Endothelial cell of hepatic sinusoid (primary cell): ENCODE results near the gene RTBDN.
"Not testable (repeated sequence)": the region's sequence is repeated elsewhere in the genome, so short reads cannot be mapped to it uniquely, and the experiment has no call there.

Experiments
- in situ Hi-C: cut with HindIII; loops from 2 replicates; pipeline ENCODE4 v1.10.0; 2017; ENCODE audit warnings: low sequenced_read_pairs

RTBDN gene

DNA sequence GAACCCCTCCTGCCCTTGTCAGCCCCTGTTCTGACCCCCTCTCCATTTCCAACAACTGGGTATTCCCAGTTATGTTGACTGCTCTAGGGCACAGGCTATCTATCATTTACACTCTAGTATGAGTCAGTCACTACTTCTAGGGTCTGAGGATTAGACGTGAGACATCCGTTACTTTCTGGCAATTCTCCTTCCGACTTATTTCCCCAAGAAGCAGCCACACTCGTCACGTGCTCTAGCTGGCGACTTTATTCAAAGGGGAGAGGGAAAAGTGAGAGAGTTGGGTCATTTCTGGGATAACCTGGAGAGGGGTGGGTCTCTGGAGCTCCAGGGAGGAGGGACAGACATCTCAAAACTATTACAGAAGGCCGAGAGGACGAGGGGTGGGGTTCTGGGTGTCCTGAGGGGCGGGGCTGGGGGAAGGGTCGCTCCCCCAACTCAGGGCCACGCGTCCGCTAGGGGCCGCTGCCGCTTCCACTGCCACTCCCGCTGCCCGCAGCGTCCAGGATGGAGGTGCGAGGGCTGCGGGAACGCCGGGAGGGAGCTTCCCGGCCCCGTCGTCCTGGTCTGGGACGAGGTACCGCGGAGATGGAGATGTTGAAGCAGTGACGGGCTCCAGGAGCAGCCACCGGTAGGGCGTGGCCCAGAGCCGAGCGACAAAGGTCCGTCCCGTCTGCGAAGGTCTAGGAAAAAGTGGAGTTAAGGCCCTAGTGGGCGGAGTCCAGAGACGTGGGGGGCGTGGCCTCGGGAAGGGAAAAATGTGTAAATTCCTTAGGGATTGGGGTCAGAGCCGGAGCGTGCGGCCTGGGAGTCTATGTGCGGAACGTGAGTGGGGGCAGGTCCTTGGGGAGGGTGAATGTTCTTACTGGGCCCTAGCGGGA lies 8.9 kb downstream of the RTBDN start:
- in situ Hi-C loops: no loop called here

DNA sequence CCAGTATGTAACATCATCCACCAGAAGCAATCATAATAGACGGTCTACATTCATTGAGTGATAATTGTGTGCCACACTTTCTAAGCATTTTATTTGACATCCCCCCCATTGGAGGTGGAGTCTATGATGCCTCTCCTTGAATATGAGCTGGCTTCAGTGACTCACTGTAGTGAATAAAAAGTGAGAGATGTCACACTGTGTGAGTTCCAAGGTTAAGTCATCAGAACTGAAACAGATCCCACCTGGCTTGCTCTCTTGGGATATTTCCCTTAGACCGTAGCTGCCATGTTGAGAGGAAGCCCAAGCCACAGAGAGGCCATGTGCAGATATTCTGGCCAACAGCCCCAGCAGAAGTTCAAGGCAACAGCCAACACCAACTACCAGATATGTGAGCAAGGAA lies 12.6 kb downstream of the RTBDN start:
- in situ Hi-C loops: no loop called here

DNA sequence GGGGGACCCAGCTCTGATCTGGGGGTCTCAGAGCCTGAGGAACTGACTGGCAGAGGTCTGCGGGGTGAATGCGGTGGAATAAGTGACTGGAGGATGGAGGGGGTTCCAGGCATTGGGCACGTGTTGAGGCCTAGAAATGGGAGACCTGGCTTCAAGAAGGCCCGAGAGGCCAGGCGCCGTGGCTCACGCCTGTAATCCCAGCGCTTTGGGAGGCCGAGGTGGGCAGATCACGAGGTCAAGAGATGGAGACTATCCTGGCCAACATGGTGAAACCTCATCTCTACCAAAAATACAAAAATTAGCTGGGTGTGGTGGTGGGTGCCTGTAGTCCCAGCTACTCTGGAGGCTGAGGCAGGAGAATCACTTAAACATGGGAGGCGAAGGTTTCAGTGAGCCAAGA lies 16.6 kb downstream of the RTBDN start:
- in situ Hi-C loops: loop anchor here (5.0 kb wide), 2 partner anchors 51 to 59 kb away; no protein-coding TSS in a partner anchor

DNA sequence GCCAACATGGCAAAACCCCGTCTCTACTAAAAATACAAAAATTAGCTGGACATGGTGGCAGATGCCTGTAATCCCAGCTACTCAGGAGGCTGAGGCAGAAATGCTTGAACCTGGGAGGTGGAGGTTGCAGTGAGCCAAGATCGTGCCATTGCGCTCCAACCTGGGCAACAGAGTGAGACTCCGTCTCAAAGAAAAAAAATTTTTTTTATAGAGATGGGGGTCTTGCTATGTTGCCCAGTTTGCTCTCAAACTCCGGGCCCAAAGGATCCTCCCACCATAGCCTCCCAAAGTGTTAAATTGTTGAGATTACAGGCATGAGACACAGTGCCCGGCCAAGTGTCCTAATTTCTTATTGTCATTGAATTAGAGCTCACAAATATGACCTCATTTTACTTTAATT lies 17.2 kb downstream of the RTBDN start:
- in situ Hi-C loops: loop anchor here (5.0 kb wide), 2 partner anchors 50 to 60 kb away; no protein-coding TSS in a partner anchor

DNA sequence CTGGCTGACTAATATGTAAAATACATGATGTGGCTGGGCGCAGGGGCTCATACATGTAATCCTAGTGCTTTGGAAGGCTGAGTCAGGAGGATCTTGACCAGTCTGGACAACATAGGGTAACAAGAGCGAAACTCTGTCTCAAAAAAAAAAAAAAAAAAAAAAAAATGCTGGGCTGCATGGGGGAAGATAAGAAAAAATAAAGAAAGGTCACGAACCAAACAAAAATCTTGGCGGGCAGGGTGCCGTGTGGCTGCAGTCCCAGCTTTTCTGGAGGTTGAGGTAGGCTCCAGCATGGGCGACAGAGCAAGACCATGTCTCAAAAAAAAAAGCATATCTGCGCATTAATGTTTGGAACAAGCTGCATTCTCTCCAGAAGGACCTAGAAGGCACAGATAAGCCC lies 19.3 kb downstream of the RTBDN start:
- in situ Hi-C loops: loop anchor here (5.0 kb wide), 2 partner anchors 48 to 62 kb away; no protein-coding TSS in a partner anchor

DNA sequence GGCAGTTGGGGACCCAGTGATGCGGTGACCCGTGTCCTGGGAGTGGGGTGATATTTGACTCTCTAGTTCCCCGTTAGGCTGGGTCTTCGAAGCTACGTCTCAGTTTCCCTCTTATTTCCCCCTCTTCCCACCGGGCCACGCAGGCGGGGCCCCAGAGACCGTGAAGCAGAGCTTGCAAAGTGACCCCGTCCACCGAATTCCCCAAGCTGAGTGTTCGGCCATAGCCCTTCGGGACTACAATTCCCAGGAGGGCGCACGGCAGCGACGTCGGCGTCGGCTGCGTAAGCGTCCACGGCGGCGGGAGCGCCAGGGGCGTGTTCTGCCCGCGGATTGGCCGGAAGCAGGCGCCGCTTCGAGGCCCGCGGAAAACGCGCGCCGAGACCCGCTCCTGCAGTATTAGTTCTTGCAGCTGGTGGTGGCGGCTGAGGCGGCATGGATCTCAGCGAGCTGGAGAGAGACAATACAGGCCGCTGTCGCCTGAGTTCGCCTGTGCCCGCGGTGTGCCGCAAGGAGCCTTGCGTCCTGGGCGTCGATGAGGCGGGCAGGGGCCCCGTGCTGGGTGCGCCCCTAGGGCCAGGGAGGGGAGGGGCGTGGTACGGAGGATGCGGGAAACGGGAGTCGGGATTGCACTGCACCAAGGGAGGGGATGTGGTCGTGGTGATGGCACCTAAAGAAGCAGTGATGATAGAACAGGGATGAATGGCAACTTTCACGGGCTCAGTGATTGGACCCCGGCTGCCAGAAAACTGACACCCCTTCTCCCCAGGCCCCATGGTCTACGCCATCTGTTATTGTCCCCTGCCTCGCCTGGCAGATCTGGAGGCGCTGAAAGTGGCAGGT lies 27.9 kb downstream of the RTBDN start, which contains the start of gene RNASEH2A:
Gene RNASEH2A, plus strand, starts transcription at position 343 of the 840 bp plus-strand sequence. Its CDS starts 90 bp downstream, at position 433.
- in situ Hi-C loops: loop anchor here (10.0 kb wide), 1 partner anchor 102 kb away; no protein-coding TSS in a partner anchor

DNA sequence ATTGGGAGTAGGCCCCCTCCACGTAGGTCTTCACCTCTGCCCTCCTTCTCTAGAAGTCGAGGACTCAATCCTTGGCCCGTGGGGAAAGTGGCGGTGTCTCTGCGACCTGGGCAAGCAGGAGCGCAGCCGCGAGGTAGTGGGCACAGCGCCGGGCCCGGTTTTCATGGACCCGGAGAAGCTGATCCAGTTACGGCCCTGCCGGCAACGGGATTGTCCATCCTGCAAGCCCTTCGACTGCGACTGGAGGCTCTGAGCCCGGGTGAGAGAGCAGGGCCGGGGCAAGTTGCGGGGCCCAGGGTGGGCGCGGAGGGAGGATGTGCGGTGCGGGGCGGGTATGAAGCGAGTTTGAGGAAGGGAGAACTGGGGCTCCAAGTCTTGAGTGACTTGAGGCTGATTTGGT lies 30.3 kb downstream of the RTBDN start:
- in situ Hi-C loops: loop anchor here (10.0 kb wide), 1 partner anchor 99 kb away; no protein-coding TSS in a partner anchor

DNA sequence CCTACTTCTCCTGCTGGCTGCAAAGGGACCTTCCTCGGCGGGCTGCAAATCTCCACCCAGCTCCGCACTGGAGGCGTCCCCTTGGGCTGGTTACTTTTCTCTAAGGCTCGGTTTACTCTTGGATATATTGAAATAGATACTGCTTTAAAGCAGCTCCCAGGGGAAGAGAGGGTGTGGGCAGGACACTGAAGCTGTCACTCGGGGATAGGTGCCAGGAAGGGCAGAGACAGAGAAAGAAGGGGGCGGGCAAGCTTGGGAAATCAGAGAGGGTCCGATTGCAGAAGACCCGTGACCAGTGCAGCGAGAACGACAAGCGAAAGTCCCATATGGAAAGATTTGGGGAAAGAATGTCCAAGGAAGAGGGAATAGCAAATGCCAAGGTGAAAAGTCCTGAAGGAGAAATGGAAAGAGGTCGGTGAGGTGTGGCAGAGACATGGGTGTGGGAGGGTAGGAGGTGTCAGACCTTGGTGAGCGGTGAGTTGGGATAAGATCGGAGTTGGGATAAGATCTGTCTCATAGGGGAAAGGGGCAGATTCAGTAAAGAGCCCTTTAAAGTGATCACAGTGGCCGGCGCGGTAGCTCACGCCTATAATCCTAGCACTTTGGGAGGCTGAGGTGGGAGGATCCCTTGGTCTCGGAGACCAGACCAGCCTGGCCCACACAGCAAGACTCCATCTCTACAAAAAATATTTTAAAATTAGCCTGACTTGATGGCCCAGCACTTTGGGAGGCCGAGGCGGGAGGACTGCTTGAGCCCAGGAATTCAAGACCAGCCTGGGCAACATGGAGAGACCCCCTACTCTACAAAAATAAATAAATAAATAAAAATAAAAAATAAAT lies 31.9 kb downstream of the RTBDN start:
- in situ Hi-C loops: loop anchor here (10.0 kb wide), 1 partner anchor 98 kb away; no protein-coding TSS in a partner anchor

DNA sequence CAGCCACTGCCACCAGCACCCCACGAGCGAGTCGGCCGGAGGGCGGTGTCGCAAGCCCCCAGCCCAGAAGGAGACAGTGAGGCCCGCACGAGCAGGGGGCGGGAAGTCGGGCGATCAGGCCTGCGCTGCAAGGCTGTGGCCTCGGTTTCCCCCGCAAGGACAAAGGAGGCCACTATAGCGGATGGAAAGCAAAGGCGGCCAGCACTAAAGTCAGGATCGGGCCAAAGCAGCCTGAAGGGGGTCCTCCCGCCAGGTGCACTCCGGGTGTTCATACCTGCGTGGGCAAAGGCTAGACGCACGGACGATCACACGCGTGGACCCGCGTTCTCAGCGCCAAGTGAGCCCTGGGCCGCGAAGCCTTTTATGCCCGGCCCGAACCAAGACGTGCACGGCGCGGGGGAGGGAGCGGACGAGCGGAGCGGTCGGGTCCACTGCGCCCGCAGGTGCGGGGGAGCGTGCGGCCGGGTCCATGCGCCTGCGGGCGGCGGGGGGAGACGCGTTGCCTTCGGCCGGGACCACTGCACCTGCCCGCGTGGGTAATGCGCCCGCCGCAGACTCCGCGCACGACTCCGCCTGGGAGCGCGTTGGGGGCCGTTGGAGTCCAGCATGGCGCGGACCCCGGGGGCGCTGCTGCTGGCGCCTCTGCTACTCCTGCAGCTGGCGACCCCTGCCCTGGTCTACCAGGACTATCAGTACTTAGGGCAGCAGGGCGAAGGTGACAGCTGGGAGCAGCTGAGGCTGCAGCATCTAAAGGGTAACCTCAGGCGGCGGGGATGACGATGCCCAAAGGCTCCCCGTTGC lies 32.7 kb downstream of the RTBDN start, which contains the start of the genes PRDX2 and THSD8:
Gene PRDX2, minus strand, starts transcription at position 335 of the 801 bp plus-strand sequence. CDS start 539 bp downstream, outside the sequence.
Gene THSD8, plus strand, starts transcription at position 604 of the 801 bp plus-strand sequence. Its CDS starts 3 bp downstream, at position 607.
- in situ Hi-C loops: loop anchor here (10.0 kb wide), 1 partner anchor 97 kb away; no protein-coding TSS in a partner anchor

DNA sequence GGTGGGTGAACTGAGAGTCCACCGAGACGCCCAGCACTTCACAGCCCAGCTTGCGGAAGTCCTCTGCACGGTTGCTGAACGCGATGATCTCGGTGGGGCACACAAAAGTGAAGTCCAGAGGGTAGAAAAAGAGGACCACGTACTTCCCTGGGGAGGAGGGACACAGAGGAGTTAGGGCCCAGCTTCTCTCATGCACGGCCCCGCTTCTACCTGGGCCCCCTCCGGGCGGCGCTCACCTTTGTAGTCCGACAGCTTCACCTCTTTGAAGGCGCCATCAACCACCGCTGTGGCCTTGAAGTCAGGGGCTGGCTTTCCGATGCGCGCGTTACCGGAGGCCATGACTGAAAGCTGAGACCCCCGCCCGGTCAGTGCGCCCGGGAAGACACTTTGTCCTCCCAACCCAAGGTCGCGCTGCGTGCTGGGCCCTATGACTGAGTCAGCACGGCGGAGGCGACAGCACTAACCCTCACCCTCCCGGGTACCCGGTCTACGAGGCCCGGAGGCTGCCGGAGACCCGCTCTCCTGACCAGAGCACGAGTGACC lies 33.4 kb downstream of the RTBDN start:
- in situ Hi-C loops: loop anchor here (10.0 kb wide), 1 partner anchor 96 kb away; no protein-coding TSS in a partner anchor

DNA sequence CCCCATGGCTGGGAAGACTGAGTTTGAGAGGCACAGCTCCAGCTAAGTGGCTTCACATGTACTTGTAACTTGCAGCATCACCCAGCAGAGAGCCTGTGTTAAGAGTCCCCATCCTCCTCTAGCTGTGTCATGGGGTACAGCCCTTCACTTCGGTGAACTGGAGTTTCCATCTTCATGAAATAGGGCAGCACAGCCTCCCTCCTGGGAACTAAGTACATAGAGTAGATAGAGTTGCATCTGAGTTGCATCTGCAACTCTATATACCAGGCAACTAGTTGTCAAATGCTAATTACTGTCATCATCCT lies 34.0 kb downstream of the RTBDN start:
- in situ Hi-C loops: loop anchor here (10.0 kb wide), 1 partner anchor 96 kb away; no protein-coding TSS in a partner anchor

DNA sequence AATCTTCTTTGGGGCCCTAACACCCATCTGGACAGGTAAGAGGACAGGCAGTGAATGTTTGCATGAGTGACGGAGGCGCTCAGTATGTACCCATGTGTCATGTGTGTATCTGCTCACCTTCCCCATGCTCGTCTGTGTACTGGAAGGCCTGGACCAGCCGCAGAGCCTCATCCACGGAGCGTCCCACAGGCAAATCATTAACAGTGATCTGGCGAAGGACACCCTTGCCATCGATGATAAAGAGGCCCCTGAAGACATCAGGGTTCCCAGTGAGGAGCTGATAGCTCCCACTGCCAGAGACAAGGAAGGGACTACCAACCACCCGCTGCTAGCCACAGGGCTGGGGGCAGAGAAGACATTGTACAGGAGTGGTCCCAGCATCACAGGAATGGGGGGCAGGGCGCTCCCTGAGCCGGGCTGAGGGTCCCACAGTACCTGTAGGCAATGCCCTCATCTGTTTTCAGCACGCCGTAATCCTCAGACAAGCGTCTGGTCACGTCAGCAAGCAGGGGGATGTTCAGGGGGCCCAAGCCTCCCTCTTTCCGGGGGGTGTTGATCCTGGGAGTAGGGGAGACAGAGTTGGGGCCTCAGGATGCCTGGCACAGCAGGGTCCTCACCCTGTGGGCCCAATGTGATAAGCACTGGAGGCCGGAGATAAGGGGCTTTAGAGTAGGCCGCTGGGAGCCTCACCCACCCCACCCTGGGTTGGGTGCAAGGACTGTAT lies 34.5 kb downstream of the RTBDN start:
- in situ Hi-C loops: loop anchor here (10.0 kb wide), 1 partner anchor 95 kb away; no protein-coding TSS in a partner anchor

DNA sequence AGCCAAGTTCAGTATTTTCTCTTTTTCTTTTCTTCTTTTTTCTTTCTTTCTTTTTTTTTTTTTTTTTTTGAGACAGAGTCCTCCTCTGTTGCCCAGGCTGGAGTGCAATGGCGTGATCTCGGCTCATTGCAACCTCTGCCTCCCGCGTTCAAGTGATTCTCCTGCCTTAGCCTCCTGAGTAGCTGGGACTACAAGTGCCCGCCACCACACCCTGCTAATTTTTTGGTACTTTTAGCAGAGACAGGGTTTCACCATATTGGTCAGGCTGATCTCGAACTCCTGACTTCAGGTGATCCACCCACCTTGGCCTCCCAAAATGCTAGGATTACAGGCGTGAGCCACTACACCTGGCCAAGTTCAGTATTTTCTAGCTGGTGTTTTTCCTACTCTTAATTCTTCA lies 36.8 kb downstream of the RTBDN start:
- in situ Hi-C loops: not testable (repeated sequence)

DNA sequence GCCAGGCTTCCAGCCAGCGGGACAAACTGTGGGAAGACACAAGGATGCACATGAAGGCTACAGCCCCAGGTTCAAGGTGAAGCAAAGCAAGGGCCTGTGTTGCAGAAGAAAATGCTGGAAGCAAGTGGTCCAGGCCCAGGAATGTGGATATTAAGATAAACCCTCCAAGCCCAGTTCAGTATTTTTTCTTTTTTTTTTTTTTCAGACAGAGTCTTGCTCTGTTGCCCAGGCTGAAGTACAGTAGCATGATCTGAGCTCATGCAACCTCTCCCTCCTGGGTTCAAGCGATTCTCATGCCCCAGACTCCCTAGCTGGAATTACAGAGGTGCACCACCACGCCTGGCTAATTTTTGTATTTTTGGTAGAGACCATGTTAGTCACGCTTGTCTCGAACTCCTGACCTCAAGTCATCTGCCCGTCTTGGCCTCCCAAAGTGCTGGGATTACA lies 37.2 kb downstream of the RTBDN start:
- in situ Hi-C loops: no loop called here

DNA sequence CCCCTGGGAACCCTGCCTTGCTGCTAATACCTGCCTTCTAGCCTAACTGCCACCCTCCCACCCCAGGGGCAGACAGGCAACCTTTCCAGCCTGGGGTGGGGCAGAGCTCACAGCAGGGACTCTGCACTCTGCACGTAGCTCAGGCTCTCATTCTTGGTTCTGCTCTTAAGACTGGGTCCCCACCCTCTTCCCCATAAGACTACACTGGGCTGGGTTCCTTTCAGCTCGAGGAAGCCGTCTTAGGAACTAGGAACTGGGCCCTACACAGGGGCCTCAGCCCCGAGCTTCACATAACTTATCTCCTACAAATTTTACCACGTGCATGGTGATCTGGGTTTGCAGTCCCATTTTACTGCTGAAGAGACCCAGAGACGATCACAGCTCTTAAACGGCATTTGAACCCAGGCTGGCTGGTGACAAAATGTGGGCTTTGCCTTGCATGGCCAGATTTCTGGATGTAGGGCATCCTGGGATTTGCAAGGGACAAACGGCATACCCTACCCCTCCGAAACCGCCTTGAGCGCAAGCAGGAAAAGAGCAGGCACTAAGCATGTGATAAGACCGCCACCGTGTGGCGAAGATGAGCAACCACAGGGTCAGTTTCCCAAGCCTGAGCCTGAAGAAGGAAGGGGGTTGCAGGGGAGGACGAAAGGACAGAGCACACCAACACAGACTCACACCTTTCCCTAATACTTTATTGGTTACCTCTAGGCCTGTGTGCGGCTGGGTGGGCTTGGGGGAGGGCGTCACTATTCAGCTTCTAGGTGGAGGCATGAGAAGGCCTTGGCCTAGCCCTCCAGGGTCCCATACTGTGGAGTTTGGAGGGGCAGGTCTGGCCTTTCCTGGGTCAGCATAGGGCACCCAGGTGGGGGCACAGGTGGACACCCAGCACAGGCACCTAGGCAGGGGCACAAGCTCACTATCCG lies 38.0 kb downstream of the RTBDN start:
- in situ Hi-C loops: no loop called here

DNA sequence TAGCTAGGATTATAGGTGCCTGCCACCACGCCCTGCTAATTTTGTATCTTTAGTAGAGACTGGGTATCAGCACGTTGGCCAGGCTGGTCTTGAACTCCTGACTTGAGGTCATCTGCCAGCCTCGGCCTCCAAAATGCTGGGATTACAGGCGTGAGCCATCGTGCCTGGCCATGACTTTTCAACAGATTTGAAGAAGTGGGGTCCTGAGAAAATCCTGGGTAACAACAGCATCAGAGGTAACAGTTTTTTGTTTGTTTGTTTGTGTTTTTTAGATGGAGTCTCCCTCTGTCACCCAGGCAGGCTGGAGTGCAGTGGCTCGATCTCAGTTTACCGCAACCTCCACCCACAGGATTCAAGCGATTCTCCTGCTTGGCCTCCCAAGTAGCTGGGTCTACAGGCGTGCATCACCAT lies 39.4 kb downstream of the RTBDN start:
- in situ Hi-C loops: no loop called here
